ENCODE measurements around the gene RUNX1.

The RUNX1 gene

GRCh38 chr21:35035581-35035980 is 13.5 kb downstream of the RUNX1 start:
- DNase-seq (ENCODE audit: low read depth) = no peak

- no peak for DNase-seq (ENCODE audit: low read depth)
Observed at GRCh38 chr21:35035116-35035515, 14.0 kb downstream of the RUNX1 start.

DNA sequence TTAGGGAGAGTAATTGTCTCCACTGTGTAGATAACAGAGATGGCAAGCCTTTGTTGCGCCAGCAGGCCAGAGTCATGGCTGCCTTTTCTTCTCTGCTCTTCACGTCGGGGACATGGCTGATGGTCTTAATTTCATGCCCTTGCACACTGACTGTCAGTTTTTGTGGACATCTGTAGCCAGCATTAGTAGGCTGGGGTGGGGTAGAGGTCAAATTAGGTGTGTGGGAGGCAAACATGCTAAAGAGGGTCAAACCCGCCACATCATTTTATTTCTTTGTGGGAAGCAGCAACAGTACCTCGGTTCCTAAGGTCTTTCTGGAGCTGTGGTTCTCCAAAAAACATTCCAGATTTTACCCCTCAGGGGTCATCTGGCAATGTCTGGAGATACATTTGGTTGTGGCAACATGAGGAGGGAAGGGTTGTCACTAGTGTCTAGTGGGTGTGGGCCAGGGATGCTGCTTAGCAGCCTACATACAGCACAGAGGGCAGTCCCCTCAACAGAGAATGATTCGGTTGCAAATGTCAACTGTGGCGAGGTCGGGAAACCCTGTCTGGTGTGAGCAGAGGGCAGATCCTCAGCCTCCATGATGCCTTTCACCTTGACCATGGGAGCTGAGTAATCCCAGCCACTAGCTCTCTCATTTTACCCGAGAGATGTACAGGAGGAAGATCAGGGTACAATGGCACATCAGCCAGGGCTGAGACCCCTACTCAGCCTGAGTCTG is 14.7 kb downstream of the RUNX1 start:
- no peak for DNase-seq (ENCODE audit: low read depth)

GRCh38 chr21:35032474-35033263 is 16.4 kb downstream of the RUNX1 start:
- no peak for DNase-seq (ENCODE audit: low read depth)

DNA sequence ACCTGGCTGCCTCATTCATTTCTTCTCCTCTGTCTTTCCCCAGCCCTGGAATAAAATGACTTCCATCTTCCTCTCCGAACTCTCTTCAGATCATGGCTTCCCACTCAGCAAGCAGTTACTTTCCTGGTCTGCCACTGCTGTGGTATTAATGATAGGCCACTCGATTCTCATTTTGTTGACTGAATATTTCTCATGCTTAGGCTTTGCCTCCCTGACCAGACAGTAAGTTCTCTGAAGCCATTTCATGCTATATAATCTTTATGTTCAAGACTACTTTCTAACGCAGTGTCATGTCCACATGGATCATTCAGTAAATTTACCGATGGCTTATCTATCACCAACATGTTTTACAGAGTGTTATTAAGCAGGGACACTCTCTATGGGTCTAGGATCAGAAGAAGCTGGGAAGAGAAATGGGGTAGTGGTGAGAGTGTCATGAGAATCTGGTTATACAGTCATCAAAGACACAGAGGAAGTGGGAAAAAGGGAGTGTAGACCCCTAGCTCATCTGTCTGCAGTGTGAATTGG is 20.6 kb downstream of the RUNX1 start:
- DNase-seq (ENCODE audit: low read depth) = no peak

DNA sequence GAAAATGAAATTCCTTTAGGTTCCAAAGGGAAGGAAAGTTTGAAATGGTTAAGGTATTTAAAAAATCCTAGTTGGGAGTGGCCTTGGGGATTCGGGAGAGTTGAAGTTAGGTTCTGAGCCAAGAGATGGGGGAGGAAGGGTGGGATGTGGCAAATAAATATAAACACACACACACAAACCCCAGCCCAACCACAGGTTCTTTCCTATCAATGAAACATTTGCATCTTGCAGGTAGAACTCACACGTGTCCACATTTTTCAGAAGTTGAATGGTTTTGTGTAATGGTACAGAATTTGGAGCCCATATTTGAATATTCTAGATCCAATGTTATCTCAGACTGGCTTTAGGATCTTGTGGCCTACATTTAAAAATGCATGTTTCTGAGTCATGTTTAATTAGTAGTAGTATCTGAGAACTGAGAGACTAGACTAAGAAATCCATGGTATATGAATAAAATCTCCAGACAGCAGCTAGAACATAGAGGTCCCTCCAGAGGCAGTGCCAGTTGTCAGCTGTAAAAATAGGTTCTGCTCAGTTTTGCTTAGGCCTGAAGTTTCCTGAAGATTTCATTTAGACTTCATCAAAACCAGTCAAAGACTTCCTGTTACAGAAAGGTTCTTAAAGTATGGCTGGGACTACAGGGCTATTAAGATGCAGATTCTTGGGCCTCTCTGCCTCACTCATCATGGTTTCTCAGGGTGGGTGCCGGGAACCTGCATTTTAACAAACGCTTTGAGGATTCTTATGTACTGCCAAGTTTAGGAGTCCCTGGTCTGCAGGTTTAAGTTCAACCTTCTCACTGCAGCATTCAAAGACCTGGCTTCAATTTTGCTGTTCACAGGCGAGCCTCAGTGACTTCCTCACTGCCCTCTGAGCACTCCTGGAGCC is 21.3 kb downstream of the RUNX1 start:
- no peak for DNase-seq (ENCODE audit: low read depth)

DNA sequence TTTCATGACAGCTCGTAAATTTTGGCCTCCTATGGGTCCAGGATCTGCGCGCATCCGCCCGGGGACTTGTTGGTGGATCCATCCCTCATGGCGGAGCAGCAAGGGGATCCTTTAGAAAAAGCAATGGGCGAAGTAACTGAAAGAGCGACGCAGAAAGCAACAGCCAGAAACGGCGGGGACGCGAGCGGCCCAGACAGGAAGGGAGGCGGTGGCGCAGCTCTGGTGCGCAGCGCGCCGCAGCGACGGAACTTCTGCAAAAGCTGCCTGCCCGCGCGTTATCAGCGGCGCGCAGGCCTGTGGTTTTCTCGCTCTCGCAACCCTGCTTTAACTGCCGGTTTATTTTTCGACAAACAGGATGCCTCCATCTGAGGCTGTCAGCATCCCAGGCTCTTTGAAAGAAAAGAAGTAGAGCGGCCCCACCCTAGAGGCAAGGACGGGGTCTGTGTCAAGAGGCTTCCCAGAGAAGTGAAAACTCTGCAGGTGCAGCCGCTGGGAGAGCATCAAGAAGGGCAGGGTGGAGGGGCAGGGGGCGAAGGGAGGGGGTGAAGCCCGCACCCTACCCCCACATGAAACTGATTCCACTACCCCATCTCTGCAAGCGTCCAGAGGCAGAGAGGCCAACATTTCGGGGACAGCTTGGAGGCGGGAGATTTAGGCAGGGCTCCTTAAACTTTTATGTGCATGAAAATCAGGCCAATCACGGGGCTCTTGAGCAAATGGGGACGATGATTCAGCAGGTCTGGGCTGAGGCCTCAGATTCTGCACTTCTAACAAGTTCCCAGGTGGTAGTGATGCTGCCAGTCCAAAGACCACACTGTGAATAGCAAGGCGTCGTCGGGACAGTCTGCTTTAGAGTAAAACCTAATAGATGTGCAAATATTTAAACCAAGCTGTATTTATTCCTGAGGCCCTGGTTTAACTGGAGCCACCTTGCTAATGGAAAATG is 22.2 kb downstream of the RUNX1 start:
- DNase-seq (ENCODE audit: low read depth) = peak; percentile 59

- no peak for DNase-seq (ENCODE audit: low read depth)
Observed at GRCh38 chr21:35026153-35026500, 23.0 kb downstream of the RUNX1 start.

DNA sequence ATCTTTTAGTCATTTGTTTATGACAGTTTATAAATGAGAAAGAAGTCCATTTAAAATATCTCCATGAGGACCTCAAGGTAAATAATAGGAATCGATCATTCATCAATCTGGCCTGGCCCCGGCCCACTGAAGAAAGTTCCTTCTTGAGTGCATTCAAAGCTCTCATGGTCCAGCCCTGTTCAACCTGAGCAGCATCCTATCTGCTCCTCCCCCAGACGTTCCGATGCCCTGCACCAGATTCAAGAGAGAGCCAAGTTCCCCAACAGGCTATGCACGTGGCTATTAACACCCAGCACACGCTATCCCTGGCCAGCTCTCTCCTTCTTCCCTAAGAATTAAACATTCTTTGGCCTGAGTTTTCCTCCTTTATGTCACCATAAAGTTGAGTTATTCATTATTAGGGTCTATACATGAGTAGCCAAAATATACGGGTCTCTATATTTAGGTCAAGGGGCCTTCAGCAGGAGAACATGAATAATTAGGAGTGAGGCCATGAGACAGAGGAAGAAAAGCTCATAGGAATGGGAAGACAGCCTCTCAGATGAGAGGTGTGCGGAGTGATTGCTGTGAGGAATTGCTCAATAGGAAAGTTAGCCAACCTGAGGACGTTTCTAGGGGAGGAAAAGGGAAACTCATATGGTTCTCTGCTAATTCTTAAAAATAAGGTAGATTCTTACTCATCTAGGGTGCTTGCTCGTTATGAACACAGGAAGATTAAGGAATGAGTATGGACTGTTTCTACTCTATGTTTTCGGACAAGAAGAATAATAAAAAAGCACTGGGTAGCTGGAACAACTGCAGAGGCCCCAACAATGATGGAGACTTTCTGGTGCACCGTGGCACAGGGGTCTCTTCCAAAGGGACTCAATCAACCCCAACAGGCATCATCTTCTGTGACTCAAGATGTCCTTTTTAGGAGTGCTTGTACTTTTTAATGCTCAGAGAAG is 23.6 kb downstream of the RUNX1 start:
- DNase-seq (ENCODE audit: low read depth) = no peak

GRCh38 chr21:35024513-35024912 is 24.6 kb downstream of the RUNX1 start:
- no peak for DNase-seq (ENCODE audit: low read depth)

GRCh38 chr21:35024071-35024420 is 25.1 kb downstream of the RUNX1 start:
- DNase-seq (ENCODE audit: low read depth) = no peak

DNA sequence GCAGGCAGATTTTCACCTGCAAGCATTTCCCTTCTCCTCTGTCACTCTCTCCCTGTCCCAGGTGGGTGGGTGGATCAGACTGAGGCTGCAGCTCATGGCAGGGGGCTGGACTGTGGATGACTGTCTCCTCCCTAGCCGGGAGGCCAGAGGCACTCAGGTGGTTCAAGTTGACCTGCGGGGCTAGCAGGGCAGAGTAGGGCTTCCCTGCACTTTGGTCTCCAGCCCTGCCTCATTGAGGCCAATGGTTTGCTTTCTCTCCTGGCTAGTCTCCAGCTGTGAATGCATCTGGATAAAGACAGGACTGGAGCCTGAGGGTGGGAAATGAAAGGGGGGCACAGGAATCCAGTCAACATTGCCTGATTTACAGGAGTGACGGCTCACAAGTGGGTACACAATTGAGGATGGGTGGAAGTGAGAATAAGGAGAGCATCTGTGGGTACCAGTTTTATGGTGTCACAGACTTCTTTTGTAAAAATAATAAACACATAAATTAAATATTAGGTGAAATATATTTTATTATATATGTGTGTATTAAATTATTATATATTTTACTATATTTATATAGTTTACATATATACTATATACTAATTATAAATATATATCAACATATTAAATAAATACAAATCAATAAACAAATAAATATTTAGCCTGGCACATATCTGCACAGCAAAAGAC is 25.6 kb downstream of the RUNX1 start:
- no peak for DNase-seq (ENCODE audit: low read depth)

- DNase-seq (ENCODE audit: low read depth) = no peak
Observed at GRCh38 chr21:35021546-35021945, 27.6 kb downstream of the RUNX1 start.

GRCh38 chr21:35020902-35021301 is 28.2 kb downstream of the RUNX1 start:
- no peak for DNase-seq (ENCODE audit: low read depth)

- DNase-seq (ENCODE audit: low read depth) = no peak
Observed at GRCh38 chr21:35020436-35020835, 28.7 kb downstream of the RUNX1 start.

DNA sequence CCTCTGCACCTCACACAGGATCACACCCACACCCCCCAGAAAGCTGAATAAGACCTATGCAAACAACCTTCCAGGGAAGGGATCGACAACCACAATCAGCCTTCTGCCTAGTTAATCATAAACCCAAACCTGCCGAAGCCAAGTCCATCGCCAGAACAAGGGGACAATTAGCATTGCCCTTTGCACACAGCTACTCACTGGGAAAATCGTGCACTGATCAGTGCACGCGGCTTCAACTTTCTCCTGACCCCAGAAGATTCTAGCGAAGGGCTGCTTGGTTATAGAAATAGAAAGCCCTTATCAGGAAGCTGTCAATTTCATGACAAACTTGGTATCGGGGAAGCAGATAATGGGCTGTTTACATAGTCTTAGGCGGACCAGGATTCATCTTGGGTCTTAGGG is 29.5 kb downstream of the RUNX1 start:
- no peak for DNase-seq (ENCODE audit: low read depth)

DNA sequence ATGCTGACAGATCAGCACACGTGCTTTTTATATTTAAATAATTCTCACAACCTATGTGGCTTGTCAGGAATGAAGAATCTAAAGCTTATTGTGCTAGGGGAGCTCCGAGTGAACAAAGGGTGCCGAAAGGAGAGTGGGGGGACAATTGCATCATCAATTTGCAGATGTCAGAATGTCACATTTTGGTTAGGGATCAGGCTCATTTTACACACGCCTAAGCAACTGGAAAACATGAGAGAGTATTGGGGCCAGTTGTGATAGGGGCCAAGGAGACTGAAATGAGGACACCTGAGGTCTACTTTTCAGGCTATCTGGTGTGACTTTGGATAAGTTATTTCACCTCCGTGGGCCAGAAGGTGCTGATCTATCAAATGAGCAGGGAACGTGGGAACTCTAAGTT is 31.8 kb downstream of the RUNX1 start:
- DNase-seq (ENCODE audit: low read depth) = no peak

GRCh38 chr21:35016517-35017188 is 32.4 kb downstream of the RUNX1 start:
- DNase-seq (ENCODE audit: low read depth) = no peak

DNA sequence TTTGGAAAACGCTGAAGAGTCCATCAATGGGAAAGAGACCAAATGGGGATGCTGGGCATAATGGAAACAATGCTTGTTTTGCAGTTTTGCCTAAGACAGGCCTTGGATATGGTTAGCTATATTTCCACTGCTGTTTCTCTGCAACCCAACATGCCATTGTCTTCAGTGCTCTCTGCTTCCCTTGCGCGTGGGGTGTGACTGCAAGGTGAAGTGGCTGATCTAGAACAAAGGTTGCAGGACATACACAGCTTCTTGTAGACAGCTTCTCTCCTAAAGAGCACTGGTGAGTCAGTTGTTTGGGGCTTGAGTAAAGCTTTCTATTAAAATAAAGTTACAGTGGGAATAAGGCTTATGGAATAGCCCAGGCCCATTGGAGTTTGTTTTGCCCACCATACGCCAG is 33.0 kb downstream of the RUNX1 start:
- no peak for DNase-seq (ENCODE audit: low read depth)

Data from stimulated activated CD8-positive, alpha-beta memory T cell treated with anti-CD3 and anti-CD28 coated beads, Interleukin-15, amount 100 ng/mL, for 1 hour (primary cell).